ENCODE results near the gene MAD2L2.

DNA sequence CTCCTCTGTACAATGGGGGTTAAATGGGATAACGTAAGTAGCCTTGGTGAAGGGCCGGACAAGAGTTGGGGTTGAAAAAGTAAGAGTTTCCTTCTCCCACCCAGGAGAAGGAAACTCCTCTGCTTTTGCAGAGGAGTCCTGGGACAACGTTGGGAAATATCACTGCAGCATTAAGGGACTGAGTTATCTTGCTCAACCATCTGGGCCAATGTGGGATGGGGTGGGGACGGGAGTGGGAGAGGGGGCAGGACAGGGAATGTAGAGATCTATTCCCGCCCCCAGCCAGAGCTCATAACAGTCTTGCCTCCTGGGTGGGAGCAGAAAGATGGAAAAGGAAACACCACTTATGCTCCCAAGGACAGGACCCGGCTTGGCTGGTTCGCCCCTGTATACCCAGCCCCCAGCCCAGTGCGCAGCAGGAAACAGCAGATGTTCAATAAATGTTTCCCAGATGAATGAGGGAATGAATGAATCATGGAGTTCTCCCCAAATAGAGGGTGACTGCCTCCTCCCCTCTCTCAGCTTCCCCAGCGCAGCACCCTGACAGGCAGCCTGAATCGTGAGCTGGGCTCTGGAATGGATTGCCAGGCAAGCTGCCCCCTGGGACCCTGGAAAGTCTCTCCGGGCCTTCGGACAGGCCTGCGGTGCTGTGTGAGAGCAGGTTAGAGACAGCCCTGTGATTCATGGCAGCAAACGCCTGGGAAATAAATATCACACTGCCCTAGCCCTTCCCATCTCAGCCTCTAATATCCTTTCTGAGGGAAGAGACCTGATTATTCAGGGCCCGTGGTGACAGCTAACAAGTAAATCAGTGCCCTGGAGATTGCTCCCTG, 51.5 kb downstream of the MAD2L2 start:
- TF ChIP-seq, protein P1, sequence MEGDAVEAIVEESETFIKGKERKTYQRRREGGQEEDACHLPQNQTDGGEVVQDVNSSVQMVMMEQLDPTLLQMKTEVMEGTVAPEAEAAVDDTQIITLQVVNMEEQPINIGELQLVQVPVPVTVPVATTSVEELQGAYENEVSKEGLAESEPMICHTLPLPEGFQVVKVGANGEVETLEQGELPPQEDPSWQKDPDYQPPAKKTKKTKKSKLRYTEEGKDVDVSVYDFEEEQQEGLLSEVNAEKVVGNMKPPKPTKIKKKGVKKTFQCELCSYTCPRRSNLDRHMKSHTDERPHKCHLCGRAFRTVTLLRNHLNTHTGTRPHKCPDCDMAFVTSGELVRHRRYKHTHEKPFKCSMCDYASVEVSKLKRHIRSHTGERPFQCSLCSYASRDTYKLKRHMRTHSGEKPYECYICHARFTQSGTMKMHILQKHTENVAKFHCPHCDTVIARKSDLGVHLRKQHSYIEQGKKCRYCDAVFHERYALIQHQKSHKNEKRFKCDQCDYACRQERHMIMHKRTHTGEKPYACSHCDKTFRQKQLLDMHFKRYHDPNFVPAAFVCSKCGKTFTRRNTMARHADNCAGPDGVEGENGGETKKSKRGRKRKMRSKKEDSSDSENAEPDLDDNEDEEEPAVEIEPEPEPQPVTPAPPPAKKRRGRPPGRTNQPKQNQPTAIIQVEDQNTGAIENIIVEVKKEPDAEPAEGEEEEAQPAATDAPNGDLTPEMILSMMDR (IDR thresholded peaks at IDR 0.05): no peak
- TF ChIP-seq POLR2A (IDR thresholded peaks at IDR 0.05): no peak
- TF ChIP-seq POLR2AphosphoS5 (IDR thresholded peaks at IDR 0.05; ENCODE audit: insufficient read depth in 1 of 2, low read depth in 1 of 2): no peak

All from vagina (tissue), 2 donors.